ENCODE measurements around the gene PHF19.

PHF19 gene

DNA sequence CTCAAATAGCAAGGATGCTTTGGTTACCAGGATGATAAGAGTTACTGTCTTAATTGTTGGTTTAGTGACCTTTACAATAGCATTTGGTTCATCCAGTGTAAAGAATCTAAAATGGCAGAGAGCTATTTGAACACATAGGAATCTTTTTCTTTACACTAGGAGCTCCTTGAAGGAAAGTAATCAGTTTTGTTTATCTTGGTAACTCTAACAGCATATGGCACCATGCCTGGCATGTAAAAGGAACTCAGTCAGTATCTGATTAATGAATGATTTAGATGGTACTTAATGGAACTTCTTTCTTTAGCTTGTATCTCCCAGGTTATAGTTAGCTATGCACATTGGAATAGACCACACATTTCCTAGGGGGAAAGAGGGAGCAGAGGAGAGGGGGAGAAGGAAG lies 44.2 kb downstream of the PHF19 start:
- no peak for DNase-seq (ENCODE audit: low read depth)
- TF ChIP-seq, protein P1, sequence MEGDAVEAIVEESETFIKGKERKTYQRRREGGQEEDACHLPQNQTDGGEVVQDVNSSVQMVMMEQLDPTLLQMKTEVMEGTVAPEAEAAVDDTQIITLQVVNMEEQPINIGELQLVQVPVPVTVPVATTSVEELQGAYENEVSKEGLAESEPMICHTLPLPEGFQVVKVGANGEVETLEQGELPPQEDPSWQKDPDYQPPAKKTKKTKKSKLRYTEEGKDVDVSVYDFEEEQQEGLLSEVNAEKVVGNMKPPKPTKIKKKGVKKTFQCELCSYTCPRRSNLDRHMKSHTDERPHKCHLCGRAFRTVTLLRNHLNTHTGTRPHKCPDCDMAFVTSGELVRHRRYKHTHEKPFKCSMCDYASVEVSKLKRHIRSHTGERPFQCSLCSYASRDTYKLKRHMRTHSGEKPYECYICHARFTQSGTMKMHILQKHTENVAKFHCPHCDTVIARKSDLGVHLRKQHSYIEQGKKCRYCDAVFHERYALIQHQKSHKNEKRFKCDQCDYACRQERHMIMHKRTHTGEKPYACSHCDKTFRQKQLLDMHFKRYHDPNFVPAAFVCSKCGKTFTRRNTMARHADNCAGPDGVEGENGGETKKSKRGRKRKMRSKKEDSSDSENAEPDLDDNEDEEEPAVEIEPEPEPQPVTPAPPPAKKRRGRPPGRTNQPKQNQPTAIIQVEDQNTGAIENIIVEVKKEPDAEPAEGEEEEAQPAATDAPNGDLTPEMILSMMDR (IDR thresholded peaks at IDR 0.05; ENCODE audit: insufficient read depth, low read depth, low read length, missing control alignments) = no peak
- no peak overlapping the region for H3K4me3 ChIP-seq (ENCODE audit: low read length)

DNA sequence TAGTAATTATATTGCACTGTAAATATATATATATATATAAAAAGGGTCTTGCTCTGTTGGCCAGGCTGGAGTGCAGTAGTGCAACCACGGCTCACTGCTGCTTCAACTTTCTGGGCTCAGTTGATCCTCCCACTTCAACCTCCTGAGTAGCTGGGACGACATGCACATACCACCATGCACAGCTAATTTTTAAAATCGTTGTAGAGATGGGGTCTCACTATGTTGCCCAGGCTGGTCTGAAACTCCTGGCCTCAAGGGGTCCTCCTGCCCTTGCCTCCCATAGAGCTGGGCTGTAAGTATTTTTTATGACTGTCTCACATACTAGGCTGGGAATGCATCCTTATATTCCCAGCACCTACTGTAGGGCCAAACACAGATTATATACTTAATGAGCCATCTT lies 46.1 kb downstream of the PHF19 start:
- H3K4me3 ChIP-seq (ENCODE audit: low read length) = no peak overlapping the region
- DNase-seq (ENCODE audit: low read depth) = no peak
- TF ChIP-seq, protein P1 (IDR thresholded peaks at IDR 0.05; ENCODE audit: insufficient read depth, low read depth, low read length, missing control alignments) = no peak

DNA sequence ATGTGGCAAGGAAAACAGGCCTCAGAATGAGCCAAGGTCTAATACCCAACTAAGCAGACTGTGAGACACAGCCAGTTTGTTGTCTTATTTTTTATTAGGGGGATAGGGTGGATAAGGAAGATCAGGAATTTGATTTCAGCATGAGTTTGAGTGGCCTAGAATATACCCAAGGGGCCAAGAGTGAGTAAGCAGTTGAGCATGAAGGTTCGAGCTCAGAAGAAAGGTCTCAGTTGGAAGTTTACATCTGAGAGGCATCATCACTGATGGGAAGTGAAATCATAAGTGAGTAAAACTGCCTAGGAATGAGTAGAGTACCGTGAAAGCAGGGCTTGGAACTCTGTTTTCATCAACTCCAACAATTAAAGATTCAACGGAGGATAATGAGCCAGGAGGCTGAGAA lies 46.8 kb downstream of the PHF19 start:
- no peak overlapping the region for H3K4me3 ChIP-seq (ENCODE audit: low read length)
- TF ChIP-seq, protein P1 (IDR thresholded peaks at IDR 0.05; ENCODE audit: insufficient read depth, low read depth, low read length, missing control alignments) = no peak
- DNase-seq (ENCODE audit: low read depth) = no peak

DNA sequence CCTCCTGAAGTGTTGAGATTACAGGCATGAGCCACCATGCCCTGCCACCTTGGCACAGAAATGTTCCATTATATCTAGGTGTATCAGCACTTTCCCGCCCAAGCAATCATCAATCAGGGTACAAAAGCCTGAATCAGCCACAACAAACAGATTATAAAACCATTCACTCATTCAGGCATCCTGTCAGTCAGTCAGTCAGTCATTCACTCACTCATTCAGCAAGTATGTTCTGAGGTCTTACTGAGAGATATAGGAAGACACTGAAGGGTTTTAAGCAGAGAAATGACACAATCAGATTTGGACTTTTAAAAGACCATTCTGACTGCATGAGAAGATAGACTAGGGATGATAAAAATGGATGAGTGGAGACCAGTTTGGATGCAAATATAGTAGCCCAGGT lies 47.3 kb downstream of the PHF19 start:
- TF ChIP-seq, protein P1 (IDR thresholded peaks at IDR 0.05; ENCODE audit: insufficient read depth, low read depth, low read length, missing control alignments) = no peak
- DNase-seq (ENCODE audit: low read depth) = no peak

DNA sequence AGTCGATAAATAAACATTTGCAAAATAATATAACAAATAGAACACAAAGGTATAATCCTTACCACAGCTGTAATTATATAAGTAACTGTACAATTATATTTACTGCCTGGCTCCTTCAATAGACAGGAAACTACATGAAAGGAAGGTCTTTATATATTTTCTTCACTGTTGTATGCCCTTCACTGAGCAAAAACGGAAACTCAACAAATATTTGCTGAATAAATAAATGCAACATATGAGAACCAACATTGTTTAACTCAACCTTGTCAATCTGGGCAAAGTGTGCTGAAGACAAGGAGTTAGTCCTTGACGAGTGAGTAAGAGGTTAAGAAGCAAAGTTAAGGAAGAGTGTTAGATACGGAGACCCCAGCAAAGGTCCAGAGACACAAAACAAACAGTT lies 56.9 kb downstream of the PHF19 start:
- no peak for DNase-seq (ENCODE audit: low read depth)
- TF ChIP-seq, protein P1 (IDR thresholded peaks at IDR 0.05; ENCODE audit: insufficient read depth, low read depth, low read length, missing control alignments) = no peak
- H3K4me3 ChIP-seq (ENCODE audit: low read length) = no peak overlapping the region

More for the DNA sequence above, 47.3 kb downstream of the PHF19 start:
- no peak overlapping the region for H3K4me3 ChIP-seq (ENCODE audit: low read length)

DNA sequence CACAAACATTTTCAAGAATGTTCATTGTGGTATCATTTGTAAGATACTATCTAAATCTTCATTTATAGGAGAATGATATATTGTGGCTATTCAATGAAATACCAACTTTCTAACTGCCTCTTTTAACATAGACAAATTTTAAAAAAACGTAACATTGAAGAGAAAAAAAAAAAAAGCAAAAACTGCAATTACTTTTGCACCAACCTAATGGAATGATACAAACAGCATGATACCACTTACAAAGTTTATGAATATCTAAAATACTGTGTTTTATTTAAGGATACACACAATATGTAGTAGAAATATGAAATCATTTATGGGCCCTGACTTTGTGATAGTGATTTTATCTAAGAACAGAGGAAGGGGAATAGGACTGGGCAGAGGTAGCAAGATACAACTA lies 58.4 kb downstream of the PHF19 start:
- no peak for DNase-seq (ENCODE audit: low read depth)
- TF ChIP-seq, protein P1 (IDR thresholded peaks at IDR 0.05; ENCODE audit: insufficient read depth, low read depth, low read length, missing control alignments) = no peak
- no peak overlapping the region for H3K4me3 ChIP-seq (ENCODE audit: low read length)

DNA sequence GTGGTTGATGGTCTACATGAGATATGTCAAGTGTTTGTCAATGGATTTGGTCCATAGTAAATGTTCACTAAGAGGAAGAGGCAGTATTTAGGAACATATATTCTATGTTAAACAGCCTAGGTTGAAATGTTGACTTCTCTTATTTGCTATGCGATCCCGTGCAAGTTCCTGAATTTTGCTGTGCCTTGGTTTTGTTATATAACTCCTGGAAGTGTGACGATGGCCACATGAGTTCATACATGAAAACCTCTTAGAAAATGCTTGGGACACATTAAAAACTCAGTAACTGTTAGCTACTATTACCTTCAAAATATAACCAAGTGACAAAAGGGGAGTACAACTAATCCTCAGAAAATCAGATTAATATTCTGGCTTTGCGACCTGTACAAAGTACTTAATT lies 61.9 kb downstream of the PHF19 start:
- DNase-seq (ENCODE audit: low read depth) = no peak
- TF ChIP-seq, protein P1 (IDR thresholded peaks at IDR 0.05; ENCODE audit: insufficient read depth, low read depth, low read length, missing control alignments) = no peak
- no peak overlapping the region for H3K4me3 ChIP-seq (ENCODE audit: low read length)

All from epithelial cell of esophagus (primary cell).